ENCODE results near the gene SRGN.

DNA sequence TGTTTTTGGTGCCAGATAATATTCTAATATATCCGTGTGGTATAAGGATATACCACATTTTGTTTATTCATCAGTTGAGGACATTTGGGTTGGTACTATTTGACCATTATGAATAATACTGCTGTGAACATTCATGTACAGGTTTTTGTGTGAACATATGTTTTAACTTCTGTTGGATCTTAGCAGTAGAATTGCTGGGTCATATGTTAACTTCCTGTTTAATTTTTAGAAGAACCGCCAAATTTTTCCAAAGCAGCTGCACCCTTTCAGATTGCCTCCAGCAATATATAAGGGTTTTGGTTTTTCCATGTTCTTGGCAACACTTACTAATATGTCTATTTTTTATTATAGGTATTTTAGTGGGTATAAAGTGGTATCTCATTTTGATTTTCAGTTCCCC, 58.9 kb downstream of the SRGN start:
- TF ChIP-seq TARDBP (IDR thresholded peaks at IDR 0.05): no peak
- TF ChIP-seq CTBP1 (IDR thresholded peaks at IDR 0.05; ENCODE audit: borderline replicate concordance): no peak
- TF ChIP-seq L3MBTL2 (conservative IDR thresholded peaks at IDR 0.05): no peak
- no peak for TF ChIP-seq BHLHE40 (IDR thresholded peaks at IDR 0.05; ENCODE audit: borderline replicate concordance)
- TF ChIP-seq HDGF (IDR thresholded peaks at IDR 0.05; ENCODE audit: borderline replicate concordance): no peak
- TF ChIP-seq SP1 (IDR thresholded peaks at IDR 0.05): no peak
- TF ChIP-seq SUZ12 (IDR thresholded peaks at IDR 0.05): no peak
- TF ChIP-seq NFRKB (IDR thresholded peaks at IDR 0.05): no peak
- TF ChIP-seq ARNT (IDR thresholded peaks at IDR 0.05): no peak
- no peak for TF ChIP-seq FOXA1 (IDR thresholded peaks at IDR 0.05)
- no peak for TF ChIP-seq ZNF384 (IDR thresholded peaks at IDR 0.05)
- TF ChIP-seq FOXM1 (IDR thresholded peaks at IDR 0.05; ENCODE audit: borderline replicate concordance): no peak

Measured in HEK293T (cell line).